Endothelial cell (in vitro differentiated cells): ENCODE measurements around the gene CAD. TPM values are rescaled to one million over a fixed set of nuclear protein-coding genes. Genes with fewer than 3 reads are reported as not detected.
"Not testable (repeated sequence)": the region's sequence is repeated elsewhere in the genome, so short reads cannot be mapped to it uniquely, and the experiment has no call there.

Experiments used
- DNase-seq: peaks from one replicate; pipeline ENCODE4 v3.0.0; 2021; ENCODE audit warnings: low spot score
- H3K27ac Mint-ChIP-seq: one replicate; pipeline ENCODE4 v1.8.0; 2021; ENCODE audit warnings: mixed read lengths, inconsistent platforms; ENCODE audit not compliant: unreplicated experiment
- H3K27me3 Mint-ChIP-seq: one replicate; pipeline ENCODE4 v1.8.0; 2021; ENCODE audit warnings: mild to moderate bottlenecking, moderate library complexity, mixed read lengths, inconsistent platforms; ENCODE audit not compliant: unreplicated experiment
- H3K36me3 Mint-ChIP-seq: one replicate; pipeline ENCODE4 v1.8.0; 2021; ENCODE audit warnings: mild to moderate bottlenecking, low read depth, mixed read lengths, inconsistent platforms; ENCODE audit not compliant: unreplicated experiment
- H3K4me1 Mint-ChIP-seq: one replicate; pipeline ENCODE4 v1.8.0; 2021; ENCODE audit warnings: mild to moderate bottlenecking, mixed read lengths, inconsistent platforms; ENCODE audit not compliant: unreplicated experiment
- H3K4me3 Mint-ChIP-seq: one replicate; pipeline ENCODE4 v1.8.0; 2021; ENCODE audit warnings: mild to moderate bottlenecking, mixed read lengths, inconsistent platforms; ENCODE audit not compliant: unreplicated experiment
- H3K9me3 Mint-ChIP-seq: one replicate; pipeline ENCODE4 v1.8.0; 2021; ENCODE audit warnings: mixed read lengths, inconsistent platforms; ENCODE audit not compliant: unreplicated experiment
- total RNA-seq: library from RNA; stranded (reverse); fragmentation: NEBNext Ultra II Directional; extraction: Animal tissue kit (Norgen Biotek cat#: 25700); gene quantifications from one replicate; pipeline ENCODE4 v1.2.1, GENCODE V29; 2021; ENCODE audit not compliant: unreplicated experiment
- TF ChIP-seq, protein P1 (sequence below): fragments of 200-600 bp; sonication (generic); IDR thresholded peaks from one replicate; pipeline ENCODE4 v1.5.0; 2021; ENCODE audit warnings: antibody characterized with exemption; ENCODE audit not compliant: unreplicated experiment

The CAD gene
- total RNA-seq, 1 donor from 2014 or later = 49.4 TPM

DNA sequence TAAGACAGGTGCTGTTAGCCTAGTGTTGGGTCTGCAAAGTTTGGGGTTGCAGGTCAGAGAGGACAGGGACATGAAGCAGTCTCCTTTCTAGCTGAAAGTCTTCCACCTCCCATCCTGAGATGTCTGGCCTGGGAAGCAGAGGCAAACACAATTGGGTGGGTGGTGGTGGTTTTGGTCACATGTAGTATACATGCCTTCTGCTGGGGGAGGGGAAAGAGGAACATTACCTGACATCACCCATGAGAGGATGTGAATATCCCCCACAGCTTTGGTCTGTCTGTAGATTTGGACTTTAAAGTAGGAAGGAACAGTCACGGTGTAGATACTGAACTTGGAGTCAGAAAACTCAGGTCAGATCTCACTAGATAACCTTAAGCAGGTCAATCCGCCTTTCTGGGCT, 53.5 kb downstream of the CAD start:
- H3K27me3 Mint-ChIP-seq = peaks cover 4% of the 10 kb centered on the region
- no peaks in the 10 kb centered on the region for H3K4me1 Mint-ChIP-seq
- no peaks in the 10 kb centered on the region for H3K36me3 Mint-ChIP-seq
- no peak overlapping the region for H3K4me3 Mint-ChIP-seq
- TF ChIP-seq, protein P1, sequence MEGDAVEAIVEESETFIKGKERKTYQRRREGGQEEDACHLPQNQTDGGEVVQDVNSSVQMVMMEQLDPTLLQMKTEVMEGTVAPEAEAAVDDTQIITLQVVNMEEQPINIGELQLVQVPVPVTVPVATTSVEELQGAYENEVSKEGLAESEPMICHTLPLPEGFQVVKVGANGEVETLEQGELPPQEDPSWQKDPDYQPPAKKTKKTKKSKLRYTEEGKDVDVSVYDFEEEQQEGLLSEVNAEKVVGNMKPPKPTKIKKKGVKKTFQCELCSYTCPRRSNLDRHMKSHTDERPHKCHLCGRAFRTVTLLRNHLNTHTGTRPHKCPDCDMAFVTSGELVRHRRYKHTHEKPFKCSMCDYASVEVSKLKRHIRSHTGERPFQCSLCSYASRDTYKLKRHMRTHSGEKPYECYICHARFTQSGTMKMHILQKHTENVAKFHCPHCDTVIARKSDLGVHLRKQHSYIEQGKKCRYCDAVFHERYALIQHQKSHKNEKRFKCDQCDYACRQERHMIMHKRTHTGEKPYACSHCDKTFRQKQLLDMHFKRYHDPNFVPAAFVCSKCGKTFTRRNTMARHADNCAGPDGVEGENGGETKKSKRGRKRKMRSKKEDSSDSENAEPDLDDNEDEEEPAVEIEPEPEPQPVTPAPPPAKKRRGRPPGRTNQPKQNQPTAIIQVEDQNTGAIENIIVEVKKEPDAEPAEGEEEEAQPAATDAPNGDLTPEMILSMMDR = no peak
- no peak for DNase-seq
- no peak overlapping the region for H3K27ac Mint-ChIP-seq
- no peaks in the 10 kb centered on the region for H3K9me3 Mint-ChIP-seq

DNA sequence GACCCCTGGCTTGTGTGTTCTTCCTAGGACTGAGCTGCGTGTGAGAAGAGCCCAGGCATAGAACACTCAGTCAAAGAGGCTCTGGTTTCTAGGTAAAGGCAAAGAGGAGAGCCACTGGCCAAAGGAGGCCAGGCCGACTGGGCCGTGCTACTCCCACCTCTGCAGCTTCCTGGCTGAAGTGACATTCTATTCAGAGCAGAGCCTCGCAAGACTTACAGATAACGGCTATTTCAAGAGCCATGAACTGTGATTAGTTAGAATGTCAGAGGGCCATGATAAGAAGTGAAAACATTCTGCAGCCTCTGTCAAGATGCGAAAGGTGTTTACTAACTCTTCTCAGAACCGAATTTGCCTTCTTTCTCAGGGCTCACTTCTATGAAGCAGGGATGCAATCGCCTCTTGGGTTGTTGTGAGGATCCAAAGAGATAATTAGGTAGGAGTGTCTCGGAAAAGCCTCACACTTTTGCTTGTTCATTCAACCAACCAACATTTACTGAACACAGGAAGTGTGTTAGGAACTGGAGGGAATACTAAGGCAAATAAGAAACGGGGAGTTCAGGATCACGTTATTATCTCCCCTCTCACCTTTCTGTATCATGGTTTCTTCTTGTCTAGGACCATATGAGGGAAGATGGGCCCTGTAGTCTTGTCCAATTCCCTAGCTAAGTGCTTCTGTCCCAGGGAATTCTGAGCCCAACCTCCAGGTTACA, 54.6 kb downstream of the CAD start:
- TF ChIP-seq, protein P1 = no peak
- no peaks in the 10 kb centered on the region for H3K36me3 Mint-ChIP-seq
- no peaks in the 10 kb centered on the region for H3K9me3 Mint-ChIP-seq
- no peak overlapping the region for H3K4me3 Mint-ChIP-seq
- peaks cover 4% of the 10 kb centered on the region for H3K27me3 Mint-ChIP-seq
- no peak for DNase-seq
- no peaks in the 10 kb centered on the region for H3K4me1 Mint-ChIP-seq
- no peak overlapping the region for H3K27ac Mint-ChIP-seq

DNA sequence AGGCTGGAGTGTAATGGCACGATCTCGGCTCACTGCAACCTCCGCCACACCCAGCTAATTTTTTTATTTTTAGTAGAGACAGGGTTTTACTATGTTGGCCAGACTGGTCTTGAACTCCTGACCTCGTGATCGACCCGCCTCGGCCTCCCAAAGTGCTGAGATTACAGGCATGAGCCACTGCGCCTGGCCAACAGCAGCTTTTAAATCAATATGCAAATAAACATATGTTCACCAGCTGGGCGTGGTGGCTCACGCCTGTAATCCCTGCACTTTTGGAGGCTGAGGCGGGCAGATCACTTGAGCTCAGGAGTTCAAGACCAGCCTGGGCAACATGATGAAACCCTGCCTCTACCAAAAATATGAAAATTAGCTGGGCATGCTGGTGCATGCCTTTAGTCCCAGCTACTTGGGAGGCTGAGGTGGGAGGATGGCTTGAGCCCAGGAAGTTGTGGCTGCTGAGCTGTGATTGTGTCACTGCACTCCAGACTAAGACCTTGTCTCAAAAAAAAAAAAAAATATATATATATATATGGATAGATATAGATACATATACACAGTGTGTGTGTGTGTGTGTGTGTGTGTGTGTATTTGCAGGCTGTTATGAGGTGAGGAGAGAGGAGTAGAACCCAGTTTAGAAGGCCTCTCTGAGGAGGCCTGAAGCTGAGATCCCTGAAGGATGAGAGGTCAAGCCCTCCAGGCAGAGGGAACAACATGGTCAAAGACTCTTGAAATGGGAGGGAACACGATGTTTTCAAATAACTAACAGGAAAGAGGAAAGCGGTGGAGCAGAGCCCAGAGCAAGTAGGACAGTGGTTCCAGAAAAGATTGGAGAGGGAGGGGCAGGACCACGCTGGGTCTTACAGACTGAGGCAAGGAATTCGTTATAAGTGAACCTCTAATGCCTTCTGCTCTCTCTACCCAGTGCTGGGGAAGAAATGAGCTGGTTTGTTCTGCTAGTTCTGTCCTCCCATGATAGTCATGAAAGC, 55.7 kb downstream of the CAD start:
- not testable (repeated sequence) for H3K4me3 Mint-ChIP-seq, DNase-seq, H3K36me3 Mint-ChIP-seq, H3K4me1 Mint-ChIP-seq, H3K27me3 Mint-ChIP-seq, H3K27ac Mint-ChIP-seq, H3K9me3 Mint-ChIP-seq

DNA sequence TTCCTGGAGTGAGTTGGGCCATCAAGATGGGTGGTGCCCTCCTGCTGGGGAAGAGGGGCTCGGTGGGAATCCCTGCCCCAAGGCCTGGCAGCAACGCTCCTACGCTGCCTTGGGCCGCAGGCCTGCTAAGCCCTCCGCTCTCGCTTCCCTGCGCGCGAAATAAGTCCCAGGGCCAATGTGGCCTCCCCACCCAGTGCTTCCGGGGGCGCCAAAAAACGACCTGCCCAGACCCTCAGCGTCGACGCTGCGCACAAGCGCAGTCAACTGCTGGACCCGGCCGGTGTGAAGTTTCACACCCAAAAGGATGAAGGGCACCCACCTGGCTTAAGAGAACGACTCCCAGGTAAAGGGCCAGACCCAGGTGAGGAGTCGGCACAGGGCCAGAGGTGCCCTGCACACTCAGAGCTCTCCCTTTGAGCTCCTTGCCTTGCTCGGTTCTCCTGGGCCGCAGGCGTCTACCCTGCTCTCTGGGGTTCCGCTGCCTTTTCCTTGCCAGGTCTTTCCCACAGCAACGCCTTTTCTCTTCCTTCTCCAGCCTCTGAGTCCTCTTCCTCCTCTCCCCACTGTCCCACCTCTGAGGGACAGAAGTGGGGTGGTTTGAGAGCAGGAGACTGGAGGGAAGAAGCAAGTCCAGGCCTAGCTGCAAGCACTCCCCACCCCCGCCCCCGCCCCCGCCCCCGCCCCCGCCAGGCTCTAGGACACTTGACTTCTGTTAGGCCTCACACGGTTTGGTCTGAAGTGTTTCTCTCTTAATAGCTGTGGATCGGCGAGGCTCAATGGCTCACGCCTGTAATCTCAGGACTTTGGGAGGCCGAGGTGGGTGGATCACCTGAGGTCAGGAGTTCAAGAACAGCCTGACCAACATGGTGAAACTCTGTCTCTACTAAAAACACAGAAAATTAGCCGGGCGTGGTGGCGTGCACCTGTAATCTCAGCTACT, 58.3 kb downstream of the CAD start, which contains the start of gene DNAJC5G:
DNAJC5G (plus strand) TSS at position 223 of the 940 bp plus-strand sequence. CDS start 1,296 bp downstream, outside the sequence.
- TF ChIP-seq, protein P1 = no peak
- Mint-ChIP-seq H3K27me3 (peaks cover 5% of the 10 kb centered on the region), H3K36me3 (no peaks in the 10 kb centered on the region)

DNA sequence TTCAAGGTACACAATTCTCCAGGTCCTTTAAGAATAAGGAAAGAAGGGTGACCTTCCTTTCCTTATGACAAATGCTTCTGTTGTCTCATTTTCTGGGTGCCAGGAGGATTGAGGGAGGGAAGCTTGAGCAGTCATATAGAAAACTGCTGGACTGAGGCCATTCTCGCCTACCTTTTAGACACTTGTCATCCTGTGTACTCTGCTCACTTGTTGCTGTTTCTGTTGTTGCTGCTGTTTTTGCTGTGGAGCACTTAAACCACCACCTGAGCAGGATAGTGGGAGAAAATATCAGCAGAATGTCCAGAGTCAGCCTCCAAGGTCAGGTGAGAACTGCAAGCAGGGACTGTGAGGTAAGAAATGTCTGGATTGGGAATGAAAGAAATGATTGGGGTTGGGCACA, 60.8 kb downstream of the CAD start:
- Mint-ChIP-seq H3K9me3 (no peaks in the 10 kb centered on the region), H3K4me3 (no peak overlapping the region), H3K36me3 (no peaks in the 10 kb centered on the region), H3K27ac (no peak overlapping the region), H3K4me1 (peaks cover 3% of the 10 kb centered on the region), H3K27me3 (peaks cover 13% of the 10 kb centered on the region)
- TF ChIP-seq, protein P1 = no peak
- DNase-seq = no peak

More for the DNA sequence above, 58.3 kb downstream of the CAD start, which contains the start of gene DNAJC5G:
- DNase-seq = no peak
- Mint-ChIP-seq H3K4me3 (peak within 1 kb of the TSS; percentile 22), H3K9me3 (no peaks in the 10 kb centered on the region), H3K27ac (peak within 1 kb of the TSS; percentile 50), H3K4me1 (no peaks in the 10 kb centered on the region)
